Esophagus (tissue), 2 donors: ENCODE data around the gene ADGRE3. TPM values are rescaled to one million over a fixed set of nuclear protein-coding genes. Genes with fewer than 3 reads are reported as not detected.

ENCODE experiments used
- H3K27ac ChIP-seq, 2 donors: one replicate each; pipeline ENCODE4 v1.5.1; 2013; ENCODE audit warnings: low read depth in 2 of 2, mild to moderate bottlenecking in 2 of 2, inconsistent platforms in 1 of 2, low read length in 1 of 2, moderate library complexity in 1 of 2
- H3K27me3 ChIP-seq, 2 donors: one replicate each; pipeline ENCODE4 v1.6.1; 2013; ENCODE audit warnings: low read length in 2 of 2, control low read depth in 1 of 2, mild to moderate bottlenecking in 1 of 2; ENCODE audit not compliant: insufficient read depth in 2 of 2, control insufficient read depth in 1 of 2
- H3K36me3 ChIP-seq, 2 donors: one replicate each; pipeline ENCODE4 v1.6.1; 2013; ENCODE audit warnings: low read length in 1 of 2; ENCODE audit not compliant: control insufficient read depth in 2 of 2, insufficient read depth in 2 of 2
- H3K4me1 ChIP-seq, 2 donors: one replicate each; pipeline ENCODE4 v1.6.1; 2013; ENCODE audit warnings: low read length in 1 of 2; ENCODE audit not compliant: control insufficient read depth in 2 of 2, insufficient read depth in 2 of 2
- H3K4me3 ChIP-seq, 2 donors: one replicate each; pipeline ENCODE4 v1.5.1; 2013; ENCODE audit warnings: low read length in 2 of 2, mild to moderate bottlenecking in 2 of 2, low read depth in 1 of 2, moderate library complexity in 1 of 2
- H3K9me3 ChIP-seq, 2 donors: one replicate each; pipeline ENCODE4 v1.6.1; 2013; ENCODE audit warnings: mild to moderate bottlenecking in 2 of 2, low read depth in 1 of 2, low read length in 1 of 2, moderate library complexity in 1 of 2; ENCODE audit not compliant: control insufficient read depth in 2 of 2, insufficient read depth in 1 of 2
- WGBS, 2 donors: extraction: QIAGEN DNeasy Blood & Tissue Kit; methylation state at CpG; one replicate each; pipeline ENCODE4 v1.1.7; 2013; 5-methylcytosine and 5-hydroxymethylcytosine counted together
- polyA plus RNA-seq, 2 donors: library from polyadenylated mRNA; stranded (reverse); fragments of 200-250 nt; gene quantifications; one replicate each; pipeline ENCODE4 v1.2.3, GENCODE V29; 2013
- donor health status: healthy with polysubstance abuse.
- donor health status: Bipolar disorder and iron deficiency.

ADGRE3 gene
- polyA plus RNA-seq, 2 donors, result 0.07 TPM; not detected in 1

DNA sequence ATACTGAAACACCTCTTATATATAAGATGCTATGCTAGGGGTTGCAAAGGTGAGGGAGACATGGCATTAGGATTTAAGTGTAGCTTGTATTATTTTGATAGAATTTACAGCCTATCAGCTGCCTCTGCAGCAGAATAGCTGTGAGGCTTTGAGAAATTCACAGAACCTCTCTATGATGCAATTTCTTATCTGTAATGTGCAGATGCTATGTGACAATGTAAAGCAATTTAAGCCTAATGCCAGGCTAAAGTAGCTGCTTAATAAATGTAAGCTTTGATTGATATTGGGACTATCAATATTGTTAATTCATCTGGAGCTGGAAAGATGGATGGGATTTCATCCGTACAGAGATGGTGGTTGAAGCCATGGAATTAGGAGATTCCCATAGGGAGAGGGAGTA, 1.6 kb downstream of the ADGRE3 start:
- Histone ChIP-seq H3K27me3 (no peaks in the 10 kb centered on the region), H3K36me3 (no peaks in the 10 kb centered on the region), H3K27ac (no peak overlapping the region), H3K9me3 (peaks cover 0 to 3% of the 10 kb centered on the region in 2 donors), H3K4me3 (no peak overlapping the region), H3K4me1 (no peaks in the 10 kb centered on the region)
- WGBS, 2 donors, result 68 to 71% methylated on average over 1 of the region's 1 CpG

DNA sequence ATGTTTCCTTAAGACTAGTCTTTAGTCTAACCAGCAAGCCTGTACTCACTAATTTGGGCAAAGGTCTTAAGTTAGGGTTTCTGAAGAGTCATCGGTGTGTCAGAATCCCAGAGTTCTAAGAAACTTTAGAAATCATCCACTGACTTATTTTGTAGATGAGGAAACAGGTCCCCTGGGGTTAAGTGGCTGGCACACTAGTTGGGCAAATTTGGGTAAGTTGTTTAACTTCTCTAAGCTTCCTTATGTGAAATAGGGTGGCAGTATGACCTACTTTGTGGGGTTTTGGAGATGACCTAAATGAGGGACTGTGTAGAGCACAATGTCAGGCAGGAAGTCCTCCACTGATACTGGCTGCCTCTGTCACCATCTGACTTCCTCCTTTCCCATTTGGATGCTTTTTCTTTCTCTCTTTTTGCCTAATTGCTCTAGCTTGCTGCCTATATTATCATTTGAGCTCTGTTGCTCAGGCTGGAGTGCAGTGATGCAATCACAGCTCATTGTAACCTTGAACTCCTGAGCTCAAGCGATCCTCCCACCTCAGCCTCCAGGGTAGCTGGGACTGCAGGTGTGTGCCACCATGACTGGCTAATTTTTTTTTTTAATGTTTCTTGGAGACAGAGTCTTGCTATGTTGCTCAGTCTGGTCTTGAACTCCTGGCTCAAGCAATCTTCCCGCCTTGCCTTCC, 2.3 kb downstream of the ADGRE3 start:
- Histone ChIP-seq H3K27me3 (no peaks in the 10 kb centered on the region), H3K27ac (no peak overlapping the region), H3K36me3 (no peaks in the 10 kb centered on the region), H3K9me3 (peaks cover 0 to 3% of the 10 kb centered on the region in 2 donors), H3K4me1 (no peaks in the 10 kb centered on the region), H3K4me3 (no peak overlapping the region)
- 81 to 87% methylated on average over 3 of the region's 3 CpGs for WGBS, 2 donors

DNA sequence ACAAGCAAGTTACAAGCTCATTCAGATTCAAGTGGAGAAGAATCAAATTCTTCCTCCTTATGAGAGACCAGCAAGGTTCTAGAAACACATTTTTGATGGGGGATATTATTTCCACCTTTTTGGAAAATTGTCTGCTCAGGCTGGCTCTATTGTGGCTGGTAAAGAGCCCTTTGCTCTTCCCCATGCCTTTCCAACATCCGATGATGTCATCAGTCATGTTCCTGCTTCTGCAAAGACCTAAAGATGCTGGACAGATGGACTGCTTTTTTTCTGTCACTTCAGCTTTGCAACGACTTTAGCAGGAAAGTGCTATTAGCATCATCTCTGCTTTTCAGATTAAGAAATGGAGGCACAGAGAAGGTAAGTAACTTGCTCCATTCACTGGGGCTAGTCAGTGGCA, 4.2 kb downstream of the ADGRE3 start:
- H3K9me3 ChIP-seq, result peaks cover 0 to 5% of the 10 kb centered on the region in 2 donors
- no peaks in the 10 kb centered on the region for H3K4me1 ChIP-seq
- no peaks in the 10 kb centered on the region for H3K36me3 ChIP-seq
- no peak overlapping the region for H3K27ac ChIP-seq
- no peak overlapping the region for H3K4me3 ChIP-seq
- H3K27me3 ChIP-seq, result no peaks in the 10 kb centered on the region
- 70 to 73% methylated on average over 2 of the region's 2 CpGs for WGBS, 2 donors

DNA sequence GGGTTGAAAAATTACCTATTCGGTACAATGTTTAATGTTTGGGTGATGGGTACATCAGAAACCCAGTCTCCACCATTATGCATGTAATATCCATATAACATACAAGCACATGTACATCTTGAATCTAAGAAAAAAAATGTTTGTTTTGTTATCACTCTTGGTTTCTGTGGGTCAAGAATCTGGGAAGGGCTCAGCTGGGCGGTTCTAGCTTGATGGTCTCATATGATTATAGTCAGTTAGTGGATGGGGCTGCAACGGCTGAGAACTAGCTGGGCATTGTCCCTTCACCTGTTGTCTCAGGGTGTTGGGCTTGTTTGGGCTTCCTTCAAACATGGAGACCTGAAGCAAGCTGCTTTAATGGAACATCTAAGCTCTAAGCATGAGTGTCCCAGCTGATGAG, 4.7 kb downstream of the ADGRE3 start:
- Histone ChIP-seq H3K27me3 (no peaks in the 10 kb centered on the region), H3K4me1 (no peaks in the 10 kb centered on the region), H3K4me3 (no peak overlapping the region), H3K36me3 (no peaks in the 10 kb centered on the region), H3K27ac (no peak overlapping the region), H3K9me3 (peaks cover 0 to 5% of the 10 kb centered on the region in 2 donors)
- 74 to 84% methylated on average over 3 of the region's 3 CpGs for WGBS, 2 donors

DNA sequence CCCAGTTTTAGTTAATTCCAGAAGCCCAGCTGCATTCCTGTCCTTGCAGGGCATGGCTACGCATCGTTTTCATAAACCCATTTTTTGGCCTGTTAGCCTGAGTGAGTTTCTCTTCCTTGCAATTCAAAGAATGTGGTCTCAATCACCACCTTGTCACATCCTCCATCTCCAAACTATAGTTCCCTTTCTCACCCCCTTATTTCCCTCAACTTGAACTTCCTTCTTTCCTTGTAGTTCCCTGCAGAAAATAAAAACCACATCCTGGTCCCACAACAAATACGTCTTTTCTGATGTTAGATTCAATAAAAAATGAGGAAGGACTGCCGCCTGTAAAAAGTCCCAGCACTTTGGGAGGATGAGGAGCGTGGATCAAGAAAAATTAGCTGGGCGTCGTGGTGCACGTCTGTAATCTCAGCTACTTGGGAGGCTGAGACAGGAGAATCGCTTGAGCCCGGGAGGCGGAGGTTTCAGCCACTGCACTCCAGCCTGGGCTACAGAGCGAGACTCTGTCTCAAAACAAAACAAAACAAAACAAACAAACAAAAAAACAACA, 13.2 kb downstream of the ADGRE3 start:
- Histone ChIP-seq H3K27me3 (no peaks in the 10 kb centered on the region), H3K4me1 (no peaks in the 10 kb centered on the region), H3K9me3 (no peaks in the 10 kb centered on the region), H3K27ac (no peak overlapping the region), H3K36me3 (no peaks in the 10 kb centered on the region), H3K4me3 (no peak overlapping the region)
- WGBS, 2 donors, result 64 to 70% methylated on average over 12 of the region's 12 CpGs

DNA sequence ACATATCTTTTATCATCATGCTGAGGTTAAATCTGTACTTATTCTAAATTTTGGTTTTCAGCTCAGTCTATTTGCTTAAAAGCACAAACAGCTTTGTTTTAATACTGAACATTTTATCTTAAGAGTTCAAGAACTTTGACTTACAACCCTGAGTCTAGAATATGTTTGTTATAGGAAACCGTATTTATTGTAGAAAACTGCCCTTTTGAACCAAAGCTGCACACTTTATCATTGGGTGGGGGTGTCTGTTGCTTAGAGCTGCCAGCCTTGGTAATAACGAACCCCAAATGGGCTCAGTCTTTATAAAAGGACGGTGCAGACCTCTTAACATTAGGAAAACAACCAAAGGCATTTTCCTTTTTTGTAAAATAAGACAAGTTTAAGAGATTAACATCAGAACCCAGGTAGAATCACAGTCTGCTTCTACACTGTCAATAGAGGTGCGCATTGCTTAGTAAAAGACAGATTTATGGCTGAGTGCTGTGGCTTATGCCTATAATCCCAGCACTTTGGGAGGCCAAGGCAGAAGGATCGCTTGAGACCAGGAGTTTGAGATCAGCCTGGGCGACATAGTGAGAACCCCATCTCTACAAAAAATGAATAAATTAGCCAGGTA, 14.7 kb downstream of the ADGRE3 start:
- Histone ChIP-seq H3K4me3 (no peak overlapping the region), H3K27ac (no peak overlapping the region), H3K9me3 (no peaks in the 10 kb centered on the region), H3K4me1 (no peaks in the 10 kb centered on the region), H3K27me3 (no peaks in the 10 kb centered on the region), H3K36me3 (no peaks in the 10 kb centered on the region)
- WGBS, 2 donors, result 54 to 59% methylated on average over 6 of the region's 6 CpGs

DNA sequence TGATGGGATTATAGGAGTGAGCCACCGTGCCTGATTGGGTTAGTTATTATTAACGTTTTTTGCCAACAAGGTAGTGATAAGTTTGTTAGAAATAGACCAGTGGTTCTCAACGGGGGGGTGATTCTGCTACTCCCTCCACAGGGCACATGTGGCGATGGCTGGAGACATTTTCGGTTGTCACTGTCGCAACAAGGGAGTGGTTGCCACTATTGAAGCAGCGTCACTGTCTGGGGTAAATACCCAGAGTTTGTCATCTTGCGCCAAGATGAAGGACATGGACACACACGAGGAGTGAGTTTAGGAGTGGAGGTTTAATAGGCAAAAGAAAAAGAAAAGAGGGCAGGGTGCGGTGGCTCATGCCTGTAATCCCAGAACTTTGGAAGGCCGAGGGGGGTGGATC, 18.9 kb downstream of the ADGRE3 start:
- WGBS, 2 donors, result 69 to 70% methylated on average over 11 of the region's 11 CpGs
- no peaks in the 10 kb centered on the region for H3K9me3 ChIP-seq
- no peaks in the 10 kb centered on the region for H3K4me1 ChIP-seq
- H3K27me3 ChIP-seq, result no peaks in the 10 kb centered on the region
- no peaks in the 10 kb centered on the region for H3K36me3 ChIP-seq
- no peak overlapping the region for H3K4me3 ChIP-seq
- H3K27ac ChIP-seq, result no peak overlapping the region

DNA sequence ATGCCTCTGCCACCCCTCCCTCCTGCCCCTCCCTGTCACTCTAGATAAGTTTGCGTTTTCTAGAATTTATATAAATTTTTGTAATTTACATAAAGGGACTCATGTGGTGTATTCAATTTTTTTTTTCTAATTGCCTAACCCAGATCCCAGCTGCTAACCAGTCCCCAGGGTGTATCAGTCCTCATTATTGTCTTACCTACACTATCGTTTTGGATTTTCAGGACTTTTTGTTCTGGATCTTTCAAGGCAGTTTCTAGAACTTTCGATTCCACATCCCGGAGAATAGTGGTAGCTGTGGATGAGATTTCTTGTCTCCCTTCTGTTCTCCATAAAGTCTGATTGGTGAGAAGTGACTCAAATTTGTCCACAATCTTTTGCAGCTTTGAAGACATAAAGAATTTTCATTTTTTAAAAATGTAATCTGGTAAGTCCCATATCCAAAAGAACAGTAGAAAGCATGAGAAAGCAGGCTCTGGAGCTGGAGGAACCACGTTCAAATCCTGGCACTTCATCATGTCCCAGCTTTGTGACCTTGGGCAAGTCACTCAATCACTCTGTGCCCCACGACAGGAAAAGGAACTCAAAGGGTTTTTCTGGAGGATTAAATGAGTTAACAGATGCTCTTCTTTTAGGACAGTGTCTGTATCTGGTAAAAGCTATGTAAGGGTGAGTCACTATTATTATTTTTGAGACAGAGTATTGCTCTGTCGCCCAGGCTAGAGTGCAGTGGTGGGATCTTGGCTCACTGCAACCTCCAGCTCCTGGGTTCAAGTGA, 19.7 kb downstream of the ADGRE3 start:
- Histone ChIP-seq H3K27me3 (no peaks in the 10 kb centered on the region), H3K27ac (no peak overlapping the region), H3K4me1 (no peaks in the 10 kb centered on the region), H3K9me3 (no peaks in the 10 kb centered on the region), H3K4me3 (no peak overlapping the region), H3K36me3 (no peaks in the 10 kb centered on the region)
- 61 to 65% methylated on average over 7 of the region's 7 CpGs for WGBS, 2 donors

DNA sequence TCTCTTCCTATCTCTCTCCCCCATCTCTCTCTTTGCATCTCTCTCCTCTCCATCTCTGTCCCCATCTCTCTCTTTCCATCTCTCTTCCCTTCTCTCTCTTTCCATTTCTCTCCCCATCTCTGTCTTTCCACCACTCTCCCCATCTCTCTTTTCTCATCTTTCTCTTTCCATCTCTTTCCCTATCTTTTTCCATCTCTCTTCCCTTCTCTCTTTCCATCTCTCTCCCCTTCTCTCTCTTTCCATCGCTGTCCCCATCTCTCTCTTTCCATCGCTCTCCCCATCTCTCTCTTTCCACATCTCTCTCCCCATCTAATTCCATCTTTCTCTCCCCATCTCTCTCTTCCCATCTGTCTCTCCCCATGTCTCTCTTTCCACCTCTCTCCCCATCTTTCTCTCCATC, 24.5 kb downstream of the ADGRE3 start:
- WGBS, 2 donors, result 63 to 72% methylated on average over 2 of the region's 2 CpGs
- no peaks in the 10 kb centered on the region for H3K4me1 ChIP-seq

More for the DNA sequence above, 24.5 kb downstream of the ADGRE3 start:
- Histone ChIP-seq H3K27me3 (no peaks in the 10 kb centered on the region), H3K4me3 (no peak overlapping the region), H3K36me3 (no peaks in the 10 kb centered on the region), H3K27ac (no peak overlapping the region), H3K9me3 (no peaks in the 10 kb centered on the region)
